HEK293 (cell line): ENCODE data around the gene IGFBP5.

ENCODE experiments used
- FEZF1 ChIP-seq: fragments of 450-650 bp; formaldehyde crosslinking; IDR thresholded peaks from 2 replicates; pipeline ENCODE4 v1.5.1; 2016; ENCODE audit warnings: missing biosample characterization, missing genetic modification characterization
- GLIS1 ChIP-seq: fragments of 450-650 bp; formaldehyde crosslinking; IDR thresholded peaks from 2 replicates; pipeline ENCODE4 v1.5.1; 2016; ENCODE audit warnings: missing biosample characterization, missing genetic modification characterization
- ZBTB21 ChIP-seq: fragments of 450-650 bp; formaldehyde crosslinking; IDR thresholded peaks from 2 replicates; pipeline ENCODE4 v1.5.1; 2017; ENCODE audit warnings: missing biosample characterization, missing genetic modification characterization
- ZIC2 ChIP-seq: fragments of 450-650 bp; formaldehyde crosslinking; IDR thresholded peaks from 2 replicates; pipeline ENCODE4 v1.5.1; 2016; ENCODE audit warnings: missing biosample characterization, missing genetic modification characterization
- ZNF707 ChIP-seq: fragments of 450-650 bp; formaldehyde crosslinking; IDR thresholded peaks from 2 replicates; pipeline ENCODE4 v1.5.1; 2016; ENCODE audit warnings: missing biosample characterization, missing genetic modification characterization
- TF ChIP-seq, protein P1 (sequence below): fragments of 450-650 bp; formaldehyde crosslinking; IDR thresholded peaks from 2 replicates; pipeline ENCODE4 v1.5.1; 2016; ENCODE audit warnings: missing biosample characterization, missing genetic modification characterization
- TF ChIP-seq, protein P2 (sequence below): fragments of 450-650 bp; formaldehyde crosslinking; IDR thresholded peaks from 2 replicates; pipeline ENCODE4 v1.5.1; 2016; ENCODE audit warnings: missing biosample characterization, missing genetic modification characterization
- TF ChIP-seq, protein P3 (sequence below): fragments of 450-650 bp; formaldehyde crosslinking; IDR thresholded peaks from 2 replicates; pipeline ENCODE4 v1.5.1; 2016; ENCODE audit warnings: missing biosample characterization, missing genetic modification characterization
- TF ChIP-seq, protein P4 (sequence below): fragments of 450-650 bp; formaldehyde crosslinking; IDR thresholded peaks from 2 replicates; pipeline ENCODE4 v1.5.1; 2016; ENCODE audit warnings: missing biosample characterization, missing genetic modification characterization
- TF ChIP-seq, protein P5 (sequence below): fragments of 450-650 bp; formaldehyde crosslinking; IDR thresholded peaks from 2 replicates; pipeline ENCODE4 v1.5.1; 2016; ENCODE audit warnings: missing biosample characterization, missing genetic modification characterization

DNA sequence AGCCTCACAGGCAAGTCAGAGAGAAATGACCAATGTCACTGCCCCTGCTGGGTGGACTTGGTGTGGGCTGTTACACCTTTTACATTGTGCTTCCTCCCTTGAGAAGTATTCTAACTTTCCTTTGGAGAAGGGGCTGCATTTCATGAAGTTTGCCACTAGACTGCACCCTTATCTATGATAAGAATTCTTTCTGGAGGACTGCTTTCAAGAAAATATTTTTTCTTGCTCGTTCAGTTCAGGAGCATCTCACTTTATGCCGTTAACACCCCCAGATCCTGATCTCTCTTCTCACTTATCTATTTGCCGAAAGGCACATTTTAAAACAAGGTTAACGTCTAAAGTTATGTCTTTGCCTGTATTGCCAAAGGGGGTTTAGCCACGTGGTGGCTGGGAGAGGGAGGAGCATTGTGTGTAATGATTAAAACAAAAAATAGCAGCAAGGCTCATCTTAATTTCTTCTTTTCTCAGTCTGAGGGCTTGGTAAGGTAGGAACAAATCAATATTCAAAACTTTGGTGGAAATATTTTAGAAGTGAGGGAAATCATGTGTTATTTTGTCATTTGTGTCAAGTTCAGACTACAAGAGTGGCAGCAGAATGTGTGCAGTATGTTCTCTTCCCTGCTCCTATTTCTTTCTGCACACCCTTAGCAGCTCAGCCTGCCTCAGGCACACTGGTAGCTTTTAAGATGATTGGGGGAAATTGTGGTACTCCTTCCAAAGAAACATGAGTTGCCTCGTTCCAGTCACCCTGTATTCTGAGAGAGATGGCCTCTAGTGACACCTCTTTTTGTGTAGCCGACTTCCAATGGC is 1.6 kb upstream of the IGFBP5 start:
- no peak for TF ChIP-seq ZIC2
- TF ChIP-seq, protein P1, sequence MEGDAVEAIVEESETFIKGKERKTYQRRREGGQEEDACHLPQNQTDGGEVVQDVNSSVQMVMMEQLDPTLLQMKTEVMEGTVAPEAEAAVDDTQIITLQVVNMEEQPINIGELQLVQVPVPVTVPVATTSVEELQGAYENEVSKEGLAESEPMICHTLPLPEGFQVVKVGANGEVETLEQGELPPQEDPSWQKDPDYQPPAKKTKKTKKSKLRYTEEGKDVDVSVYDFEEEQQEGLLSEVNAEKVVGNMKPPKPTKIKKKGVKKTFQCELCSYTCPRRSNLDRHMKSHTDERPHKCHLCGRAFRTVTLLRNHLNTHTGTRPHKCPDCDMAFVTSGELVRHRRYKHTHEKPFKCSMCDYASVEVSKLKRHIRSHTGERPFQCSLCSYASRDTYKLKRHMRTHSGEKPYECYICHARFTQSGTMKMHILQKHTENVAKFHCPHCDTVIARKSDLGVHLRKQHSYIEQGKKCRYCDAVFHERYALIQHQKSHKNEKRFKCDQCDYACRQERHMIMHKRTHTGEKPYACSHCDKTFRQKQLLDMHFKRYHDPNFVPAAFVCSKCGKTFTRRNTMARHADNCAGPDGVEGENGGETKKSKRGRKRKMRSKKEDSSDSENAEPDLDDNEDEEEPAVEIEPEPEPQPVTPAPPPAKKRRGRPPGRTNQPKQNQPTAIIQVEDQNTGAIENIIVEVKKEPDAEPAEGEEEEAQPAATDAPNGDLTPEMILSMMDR: peak; percentile 58
- no peak for TF ChIP-seq ZNF707 (tag by site-specific recombination)
- TF ChIP-seq ZBTB21 (tag by site-specific recombination): no peak
- TF ChIP-seq GLIS1 (tag by site-specific recombination): no peak
- TF ChIP-seq, protein P2, sequence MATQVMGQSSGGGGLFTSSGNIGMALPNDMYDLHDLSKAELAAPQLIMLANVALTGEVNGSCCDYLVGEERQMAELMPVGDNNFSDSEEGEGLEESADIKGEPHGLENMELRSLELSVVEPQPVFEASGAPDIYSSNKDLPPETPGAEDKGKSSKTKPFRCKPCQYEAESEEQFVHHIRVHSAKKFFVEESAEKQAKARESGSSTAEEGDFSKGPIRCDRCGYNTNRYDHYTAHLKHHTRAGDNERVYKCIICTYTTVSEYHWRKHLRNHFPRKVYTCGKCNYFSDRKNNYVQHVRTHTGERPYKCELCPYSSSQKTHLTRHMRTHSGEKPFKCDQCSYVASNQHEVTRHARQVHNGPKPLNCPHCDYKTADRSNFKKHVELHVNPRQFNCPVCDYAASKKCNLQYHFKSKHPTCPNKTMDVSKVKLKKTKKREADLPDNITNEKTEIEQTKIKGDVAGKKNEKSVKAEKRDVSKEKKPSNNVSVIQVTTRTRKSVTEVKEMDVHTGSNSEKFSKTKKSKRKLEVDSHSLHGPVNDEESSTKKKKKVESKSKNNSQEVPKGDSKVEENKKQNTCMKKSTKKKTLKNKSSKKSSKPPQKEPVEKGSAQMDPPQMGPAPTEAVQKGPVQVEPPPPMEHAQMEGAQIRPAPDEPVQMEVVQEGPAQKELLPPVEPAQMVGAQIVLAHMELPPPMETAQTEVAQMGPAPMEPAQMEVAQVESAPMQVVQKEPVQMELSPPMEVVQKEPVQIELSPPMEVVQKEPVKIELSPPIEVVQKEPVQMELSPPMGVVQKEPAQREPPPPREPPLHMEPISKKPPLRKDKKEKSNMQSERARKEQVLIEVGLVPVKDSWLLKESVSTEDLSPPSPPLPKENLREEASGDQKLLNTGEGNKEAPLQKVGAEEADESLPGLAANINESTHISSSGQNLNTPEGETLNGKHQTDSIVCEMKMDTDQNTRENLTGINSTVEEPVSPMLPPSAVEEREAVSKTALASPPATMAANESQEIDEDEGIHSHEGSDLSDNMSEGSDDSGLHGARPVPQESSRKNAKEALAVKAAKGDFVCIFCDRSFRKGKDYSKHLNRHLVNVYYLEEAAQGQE (tag by site-specific recombination): no peak
- no peak for TF ChIP-seq FEZF1 (tag by site-specific recombination)
- TF ChIP-seq, protein P3, sequence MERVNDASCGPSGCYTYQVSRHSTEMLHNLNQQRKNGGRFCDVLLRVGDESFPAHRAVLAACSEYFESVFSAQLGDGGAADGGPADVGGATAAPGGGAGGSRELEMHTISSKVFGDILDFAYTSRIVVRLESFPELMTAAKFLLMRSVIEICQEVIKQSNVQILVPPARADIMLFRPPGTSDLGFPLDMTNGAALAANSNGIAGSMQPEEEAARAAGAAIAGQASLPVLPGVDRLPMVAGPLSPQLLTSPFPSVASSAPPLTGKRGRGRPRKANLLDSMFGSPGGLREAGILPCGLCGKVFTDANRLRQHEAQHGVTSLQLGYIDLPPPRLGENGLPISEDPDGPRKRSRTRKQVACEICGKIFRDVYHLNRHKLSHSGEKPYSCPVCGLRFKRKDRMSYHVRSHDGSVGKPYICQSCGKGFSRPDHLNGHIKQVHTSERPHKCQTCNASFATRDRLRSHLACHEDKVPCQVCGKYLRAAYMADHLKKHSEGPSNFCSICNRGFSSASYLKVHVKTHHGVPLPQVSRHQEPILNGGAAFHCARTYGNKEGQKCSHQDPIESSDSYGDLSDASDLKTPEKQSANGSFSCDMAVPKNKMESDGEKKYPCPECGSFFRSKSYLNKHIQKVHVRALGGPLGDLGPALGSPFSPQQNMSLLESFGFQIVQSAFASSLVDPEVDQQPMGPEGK (tag by site-specific recombination): no peak
- TF ChIP-seq, protein P4, sequence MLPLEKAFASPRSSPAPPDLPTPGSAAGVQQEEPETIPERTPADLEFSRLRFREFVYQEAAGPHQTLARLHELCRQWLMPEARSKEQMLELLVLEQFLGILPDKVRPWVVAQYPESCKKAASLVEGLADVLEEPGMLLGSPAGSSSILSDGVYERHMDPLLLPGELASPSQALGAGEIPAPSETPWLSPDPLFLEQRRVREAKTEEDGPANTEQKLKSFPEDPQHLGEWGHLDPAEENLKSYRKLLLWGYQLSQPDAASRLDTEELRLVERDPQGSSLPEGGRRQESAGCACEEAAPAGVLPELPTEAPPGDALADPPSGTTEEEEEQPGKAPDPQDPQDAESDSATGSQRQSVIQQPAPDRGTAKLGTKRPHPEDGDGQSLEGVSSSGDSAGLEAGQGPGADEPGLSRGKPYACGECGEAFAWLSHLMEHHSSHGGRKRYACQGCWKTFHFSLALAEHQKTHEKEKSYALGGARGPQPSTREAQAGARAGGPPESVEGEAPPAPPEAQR (tag by site-specific recombination): no peak
- TF ChIP-seq, protein P5, sequence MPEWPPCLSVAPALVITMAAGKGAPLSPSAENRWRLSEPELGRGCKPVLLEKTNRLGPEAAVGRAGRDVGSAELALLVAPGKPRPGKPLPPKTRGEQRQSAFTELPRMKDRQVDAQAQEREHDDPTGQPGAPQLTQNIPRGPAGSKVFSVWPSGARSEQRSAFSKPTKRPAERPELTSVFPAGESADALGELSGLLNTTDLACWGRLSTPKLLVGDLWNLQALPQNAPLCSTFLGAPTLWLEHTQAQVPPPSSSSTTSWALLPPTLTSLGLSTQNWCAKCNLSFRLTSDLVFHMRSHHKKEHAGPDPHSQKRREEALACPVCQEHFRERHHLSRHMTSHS (tag by site-specific recombination): no peak
